HepG2 (cell line): ENCODE results near the gene FAM174C. TPM values are rescaled to one million over a fixed set of nuclear protein-coding genes. Genes with fewer than 3 reads are reported as not detected.
A peak's percentile ranks its signal among the peaks of the same experiment; 100 is the strongest.

Experiments
- ATAC-seq: fragments of 200-7000 bp; cut with Tn5 transposase; 3 replicates; pipeline ENCODE4 v1.9.1; 2020; ENCODE audit warnings: mild to moderate bottlenecking, moderate library complexity
- BruUV-seq: library from RNA; stranded (reverse); fragments of 400-500 nt; replicated peaks from 2 replicates; lab custom pipeline; 2021; lab: Mats Ljungman, UMichigan
- CTCF ChIA-PET: fragments of 300-600 bp; formaldehyde crosslinking; extraction: SDS; loops from one replicate; lab custom pipeline; 2021; ENCODE audit warnings: low total read pairs, inconsistent platforms, low intra/inter-chr PET ratio; lab: Yijun Ruan, JAX
- POLR2A ChIA-PET: fragments of 350-600 bp; sonication (Branson Sonifier 250); formaldehyde crosslinking; loops from one replicate; lab custom pipeline; 2020; ENCODE audit warnings: antibody characterized with exemption, inconsistent platforms; lab: Yijun Ruan, JAX
- DNase-seq: peaks from one replicate; pipeline ENCODE4 v3.0.0-alpha.2; 2015; ENCODE audit warnings: low spot score
- FAIRE-seq: peaks from 3 replicates; lab custom pipeline; 2011; peaks lifted over from hg19 to GRCh38; lab: Jason Lieb, UNC
- H2AFZ ChIP-seq: one replicate; pipeline ENCODE4 v1.6.1; 2011; ENCODE audit warnings: low read length, inconsistent platforms
- H3K27ac ChIP-seq: fragments of 300-600 bp; 3 replicates; pipeline ENCODE4 v1.8.0; 2011; ENCODE audit warnings: mixed run types, mild to moderate bottlenecking, mixed read lengths, low read length, inconsistent platforms; ENCODE audit not compliant: insufficient read depth; ENCODE audit errors: extremely low read length
- H3K27me3 ChIP-seq, 2 experiments: fragments of 200-600 bp in 1 of 2; 2 replicates in 1 of 2; 3 replicates in 1 of 2; pipeline versions ENCODE4 v1.6.0 to v1.8.0; 2011; ENCODE audit warnings: low read length in 2 of 2, mild to moderate bottlenecking in 2 of 2, moderate library complexity in 2 of 2, inconsistent platforms in 1 of 2; ENCODE audit not compliant: insufficient read depth in 2 of 2, control insufficient read depth in 1 of 2
- H3K36me3 ChIP-seq, 2 experiments: fragments of 200-600 bp in 1 of 2; replicated peaks in 1 of 2; 2 replicates in 1 of 2; 3 replicates in 1 of 2; pipeline versions ENCODE4 v1.5.1 to v1.8.0; 2011; ENCODE audit warnings: low read length in 2 of 2, inconsistent platforms in 1 of 2; ENCODE audit not compliant: insufficient read depth in 2 of 2, control insufficient read depth in 1 of 2
- H3K4me1 ChIP-seq: 2 replicates; pipeline ENCODE4 v1.5.1; 2012; ENCODE audit warnings: low read length, inconsistent platforms; ENCODE audit not compliant: insufficient read depth
- H3K4me2 ChIP-seq: 2 replicates; pipeline ENCODE4 v1.6.0; 2011; ENCODE audit warnings: low read depth, low read length, inconsistent platforms
- H3K4me3 ChIP-seq, 3 experiments: fragments of 200-600 bp in 1 of 3; sonication (generic), shearing (Covaris generic) in 1 of 3; replicated peaks in 1 of 3; 2 replicates each; pipeline ENCODE4 v1.5.1; 2011 to 2016; ENCODE audit warnings: low read length in 3 of 3, inconsistent platforms in 2 of 3, low read depth in 2 of 3, mild to moderate bottlenecking in 2 of 3, control low read depth in 1 of 3, mixed read lengths in 1 of 3; ENCODE audit not compliant: insufficient read depth in 1 of 3
- H3K79me2 ChIP-seq: one replicate; pipeline ENCODE4 v1.6.1; 2011; ENCODE audit warnings: low read length, inconsistent platforms; ENCODE audit not compliant: insufficient read depth
- H3K9ac ChIP-seq: 2 replicates; pipeline ENCODE4 v1.6.0; 2011; ENCODE audit warnings: mild to moderate bottlenecking, low read depth, low read length, inconsistent platforms; ENCODE audit not compliant: insufficient read depth
- H3K9me3 ChIP-seq: 2 replicates; pipeline ENCODE4 v1.5.1; 2012; ENCODE audit warnings: mild to moderate bottlenecking, low read length
- H4K20me1 ChIP-seq: 2 replicates; pipeline ENCODE4 v1.6.0; 2011; ENCODE audit warnings: inconsistent platforms, mild to moderate bottlenecking, low read length, moderate library complexity; ENCODE audit not compliant: insufficient read depth
- AGO1 ChIP-seq: fragments of 200-400 bp; formaldehyde crosslinking; IDR thresholded peaks from 2 replicates; pipeline ENCODE4 v1.6.1; 2017; ENCODE audit warnings: mild to moderate bottlenecking, low read depth, low read length, moderate library complexity; ENCODE audit not compliant: poor library complexity, severe bottlenecking
- CREBL2 ChIP-seq: sonication (generic); formaldehyde crosslinking; IDR thresholded peaks from 2 replicates; pipeline ENCODE4 v1.8.1; 2023; ENCODE audit warnings: missing genetic modification reagents, mild to moderate bottlenecking, borderline replicate concordance
- EHMT2 ChIP-seq: fragments of 200-600 bp; sonication (generic); IDR thresholded peaks from 2 replicates; pipeline ENCODE4 v1.7.0; 2017; ENCODE audit warnings: antibody characterized with exemption, low read depth, low read length, borderline replicate concordance
- HDAC6 ChIP-seq: fragments of 200-600 bp; sonication (generic); IDR thresholded peaks from 2 replicates; pipeline ENCODE4 v1.7.0; 2017; ENCODE audit warnings: mild to moderate bottlenecking, antibody characterized with exemption, low read length, low read depth
- MAFF ChIP-seq: IDR thresholded peaks from 2 replicates; pipeline ENCODE4 v1.6.1; 2011; ENCODE audit warnings: low read depth, low read length, improper control_type of control experiment
- MNT ChIP-seq: fragments of 450-650 bp; IDR thresholded peaks from 2 replicates; pipeline ENCODE4 v1.6.1; 2016
- PAXIP1 ChIP-seq: sonication (generic); formaldehyde crosslinking; conservative IDR thresholded peaks from 2 replicates; pipeline ENCODE4 v1.4.0; 2020; ENCODE audit warnings: mild to moderate bottlenecking, missing genetic modification reagents, moderate library complexity
- RBM39 ChIP-seq: fragments of 200-400 bp; formaldehyde crosslinking; IDR thresholded peaks from one replicate; pipeline ENCODE4 v1.6.1; 2018; ENCODE audit warnings: antibody characterized with exemption, mild to moderate bottlenecking, low read depth, low read length; ENCODE audit not compliant: poor library complexity, severe bottlenecking
- SMAD1 ChIP-seq: sonication (generic); formaldehyde crosslinking; IDR thresholded peaks from 2 replicates; pipeline ENCODE4 v1.4.0; 2020; ENCODE audit warnings: missing genetic modification reagents, low read depth, mild to moderate bottlenecking, borderline replicate concordance
- SMC3 ChIP-seq: IDR thresholded peaks from 2 replicates; pipeline ENCODE4 v1.6.1; 2011; ENCODE audit warnings: low read length, improper control_type of control experiment
- U2AF1 ChIP-seq: fragments of 200-400 bp; formaldehyde crosslinking; optimal IDR thresholded peaks from 2 replicates; pipeline ENCODE3; 2017; ENCODE audit warnings: mild to moderate bottlenecking, low read depth, low read length
- ZFP91 ChIP-seq: sonication (generic); formaldehyde crosslinking; IDR thresholded peaks from 2 replicates; pipeline ENCODE4 v1.9.0; 2022; ENCODE audit warnings: missing genetic modification reagents, mild to moderate bottlenecking, borderline replicate concordance
- ZNF136 ChIP-seq: sonication (generic); formaldehyde crosslinking; IDR thresholded peaks from 2 replicates; pipeline ENCODE4 v1.8.1; 2022; ENCODE audit warnings: low read depth, mild to moderate bottlenecking, moderate library complexity, missing genetic modification reagents
- ZNF550 ChIP-seq: sonication (generic); formaldehyde crosslinking; IDR thresholded peaks from 2 replicates; pipeline ENCODE4 v1.4.0; 2020; ENCODE audit warnings: mild to moderate bottlenecking, missing genetic modification reagents, borderline replicate concordance
- ZNF569 ChIP-seq: sonication (generic); formaldehyde crosslinking; IDR thresholded peaks from 2 replicates; pipeline ENCODE4 v1.5.0; 2020; ENCODE audit warnings: mild to moderate bottlenecking, missing genetic modification reagents, moderate library complexity, borderline replicate concordance
- ZNF598 ChIP-seq: sonication (generic); formaldehyde crosslinking; IDR thresholded peaks from 2 replicates; pipeline ENCODE4 v1.5.1; 2020; ENCODE audit warnings: mild to moderate bottlenecking, missing genetic modification reagents, borderline replicate concordance
- WGBS: methylation state at CpG from one replicate; pipeline ENCODE4 v1.1.6; 2017; ENCODE audit warnings: low lambda C conversion rate; 5-methylcytosine and 5-hydroxymethylcytosine counted together
- in situ Hi-C: cut with HindIII; loops from 2 replicates; pipeline ENCODE4 v1.10.0; 2017; ENCODE audit warnings: low pct_unique_long_range_greater_than_20kb; ENCODE audit not compliant: extremely low pct_ligation_motif_present
- intact Hi-C: fragments of 100-400 bp; cut with micrococcal nuclease; formaldehyde crosslinking; loops from one replicate; pipeline ENCODE4 v1.10.0; 2022; ENCODE audit not compliant: unreplicated experiment
- polyA plus RNA-seq, 8 experiments: library from polyadenylated mRNA; depleted of rRNA in 3 of 8; stranded (reverse) in 7 of 8; unstranded in 1 of 8; fragments of >200 nt; fragmentation: Illumina TruSeq in 4 of 8; extraction: Trizol in 4 of 8; gene quantifications; 2 replicates each; pipeline versions ENCODE4 v1.2.1 to v1.2.3, GENCODE V29; 2011 to 2016; ENCODE audit warnings: low read depth in 4 of 8, missing spikeins in 1 of 8, mixed read lengths in 1 of 8; ENCODE audit not compliant: insufficient read depth in 1 of 8
- total RNA-seq, 5 experiments: library from RNA; depleted of rRNA; stranded (reverse); fragments of >200 nt; fragmentation: Illumina TruSeq; extraction: Trizol; gene quantifications; 2 replicates each; pipeline ENCODE4 v1.2.3, GENCODE V29; 2016; ENCODE audit warnings: low read depth in 1 of 5

FAM174C gene
- total and polyA plus RNA-seq, 2 of the 13 experiments (the other 11 are each of a cell fraction or from before 2014, with no cell fraction given): 19.5 to 31.3 TPM

DNA sequence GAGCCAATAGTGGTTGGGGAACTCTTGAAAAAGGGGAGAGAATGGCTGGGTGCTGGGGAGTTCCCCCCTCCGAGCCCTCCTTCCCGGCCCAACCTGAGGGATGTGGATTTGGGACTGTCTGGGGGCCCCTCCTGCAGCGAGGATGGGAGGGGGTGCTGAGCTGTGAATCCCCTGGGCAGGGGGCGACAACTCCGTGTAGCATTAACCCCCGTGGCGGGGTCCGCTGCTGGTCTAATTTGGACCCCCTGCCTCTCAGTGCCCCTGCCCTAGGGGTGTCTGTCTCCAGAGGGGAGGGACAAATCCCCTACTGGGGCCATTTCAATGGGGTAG is 17.2 kb upstream of the FAM174C start (continued):
- no peak for TF ChIP-seq MNT
- no peak for TF ChIP-seq HDAC6
- TF ChIP-seq SMC3: no peak
- peak; percentile 79 for TF ChIP-seq RBM39
- TF ChIP-seq SMAD1 (CRISPR knock-in tag): no peak
- no peak for TF ChIP-seq ZNF569 (CRISPR knock-in tag)
- TF ChIP-seq ZNF550 (CRISPR knock-in tag): no peak
- no peak for TF ChIP-seq ZFP91
- TF ChIP-seq EHMT2: no peak
- TF ChIP-seq, all 625 proteins: peak for 7

DNA sequence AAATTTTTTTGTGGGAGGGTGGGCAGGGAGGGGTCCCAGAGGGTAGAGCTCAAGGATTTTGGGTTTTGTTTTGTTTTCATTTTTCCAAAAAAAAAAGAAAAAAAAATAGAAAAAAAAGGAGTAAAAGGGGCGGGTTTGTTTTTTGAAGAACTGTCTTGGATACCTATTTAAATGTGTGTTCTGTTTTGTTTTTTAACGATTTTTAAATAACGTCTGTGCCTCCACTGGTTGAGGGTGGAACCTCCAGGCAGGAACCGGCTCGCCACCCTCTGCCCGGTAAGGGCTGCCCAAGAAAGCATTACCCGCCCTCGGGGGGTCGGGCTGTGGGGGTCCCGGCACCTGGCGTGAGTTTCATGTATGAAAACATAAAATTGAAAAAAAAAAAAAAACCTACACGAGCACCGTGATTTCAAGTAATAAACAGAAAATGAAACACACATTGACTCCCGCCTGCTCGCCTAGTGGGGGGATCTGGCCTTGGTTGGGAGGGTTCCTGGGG is 16.6 kb upstream of the FAM174C start:
- peaks cover 88% of the 10 kb centered on the region for H3K4me1 ChIP-seq
- peaks cover 18 to 38% of the 10 kb centered on the region in 2 experiments for H3K36me3 ChIP-seq
- no TSS peak for BruUV-seq
- WGBS: 28% methylated on average over 15 of the region's 15 CpGs
- ChIA-PET CTCF (no interaction called here), POLR2A (interaction anchor here (0.7 to 13.7 kb wide), 4 partner anchors 4 to 33 kb away, joined by 3 to 668 read pairs (median 566); partner anchors contain the start of genes ATP5F1D, CIRBP and MIDN)
- H3K9ac ChIP-seq: peak overlapping the region; percentile 27; the same call in 1 of the 2 replicates
- no peaks in the 10 kb centered on the region for H3K9me3 ChIP-seq
- H3K27ac ChIP-seq: peak overlapping the region; percentile 85
- TF ChIP-seq CREBL2 (CRISPR knock-in tag): no peak
- no peak for TF ChIP-seq AGO1
- no peak for TF ChIP-seq MAFF
- no peak for TF ChIP-seq SMAD1 (CRISPR knock-in tag)
- no peak for TF ChIP-seq ZNF598
- peak; percentile 71 for TF ChIP-seq U2AF1
- TF ChIP-seq PAXIP1 (CRISPR knock-in tag): no peak
- no peak for TF ChIP-seq ZNF136 (CRISPR knock-in tag)
- in situ Hi-C loops (no loop called here), intact Hi-C loops (no loop called here)
- H3K79me2 ChIP-seq: peaks cover 18% of the 10 kb centered on the region
- H3K27me3 ChIP-seq: no peaks in the 10 kb centered on the region
- H3K4me3 ChIP-seq: peak overlapping the region in 2 of 3 experiments; percentile 21 to 67; a peak in 3 of 6 replicates
- H4K20me1 ChIP-seq: peaks cover 50% of the 10 kb centered on the region; the same call in 1 of the 2 replicates
- no peak for DNase-seq
- ATAC-seq: no peak
- FAIRE-seq: no peak
- peak overlapping the region; percentile 79 for H3K4me2 ChIP-seq
- H2AFZ ChIP-seq: no peak overlapping the region
